Body of pancreas (tissue), 4 donors: Measurements from ENCODE around the gene GYPC.

Experiments
- POLR2A ChIP-seq, 3 donors: fragments of 450-650 bp; IDR thresholded peaks; one replicate each; pipeline ENCODE4 v1.6.1; 2016; ENCODE audit warnings: antibody characterized with exemption in 3 of 3, mild to moderate bottlenecking in 2 of 3
- TF ChIP-seq, protein P1 (sequence below), 7 experiments: fragments of 450-650 bp in 4 of 7; fragments of 200-600 bp in 3 of 7; sonication (generic) in 3 of 7; IDR thresholded peaks; one replicate each; pipeline ENCODE4 v1.5.1; 2016 to 2019; ENCODE audit warnings: antibody characterized with exemption in 7 of 7

DNA sequence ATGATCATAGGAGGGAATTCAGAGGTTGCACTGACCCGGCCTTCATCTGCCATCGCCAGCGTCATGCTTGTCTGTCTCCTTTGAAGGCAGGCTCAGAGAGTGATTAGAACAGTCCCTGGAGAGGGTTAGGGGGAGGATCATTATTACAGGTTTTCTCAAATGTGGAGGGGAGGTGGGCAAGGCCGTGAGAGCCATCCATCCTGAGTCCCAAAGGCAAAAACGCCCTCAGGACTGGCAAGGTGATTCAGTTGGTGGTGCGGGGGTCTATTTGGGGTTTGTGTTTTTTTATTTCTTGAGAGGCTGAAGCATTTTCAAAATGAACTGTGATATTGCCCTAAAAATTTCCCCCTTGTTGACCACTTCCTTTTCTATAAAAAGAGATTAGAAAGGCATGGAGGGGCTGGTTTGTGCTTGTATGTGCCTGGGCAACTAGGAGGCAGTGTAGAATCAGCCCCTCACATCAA lies 39.3 kb upstream of the GYPC start:
- TF ChIP-seq, protein P1, sequence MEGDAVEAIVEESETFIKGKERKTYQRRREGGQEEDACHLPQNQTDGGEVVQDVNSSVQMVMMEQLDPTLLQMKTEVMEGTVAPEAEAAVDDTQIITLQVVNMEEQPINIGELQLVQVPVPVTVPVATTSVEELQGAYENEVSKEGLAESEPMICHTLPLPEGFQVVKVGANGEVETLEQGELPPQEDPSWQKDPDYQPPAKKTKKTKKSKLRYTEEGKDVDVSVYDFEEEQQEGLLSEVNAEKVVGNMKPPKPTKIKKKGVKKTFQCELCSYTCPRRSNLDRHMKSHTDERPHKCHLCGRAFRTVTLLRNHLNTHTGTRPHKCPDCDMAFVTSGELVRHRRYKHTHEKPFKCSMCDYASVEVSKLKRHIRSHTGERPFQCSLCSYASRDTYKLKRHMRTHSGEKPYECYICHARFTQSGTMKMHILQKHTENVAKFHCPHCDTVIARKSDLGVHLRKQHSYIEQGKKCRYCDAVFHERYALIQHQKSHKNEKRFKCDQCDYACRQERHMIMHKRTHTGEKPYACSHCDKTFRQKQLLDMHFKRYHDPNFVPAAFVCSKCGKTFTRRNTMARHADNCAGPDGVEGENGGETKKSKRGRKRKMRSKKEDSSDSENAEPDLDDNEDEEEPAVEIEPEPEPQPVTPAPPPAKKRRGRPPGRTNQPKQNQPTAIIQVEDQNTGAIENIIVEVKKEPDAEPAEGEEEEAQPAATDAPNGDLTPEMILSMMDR (IDR thresholded peaks at IDR 0.05): no peak
- no peak for TF ChIP-seq POLR2A (IDR thresholded peaks at IDR 0.05)
